ENCODE measurements around the gene MRPL20.

- TF ChIP-seq, protein P1, sequence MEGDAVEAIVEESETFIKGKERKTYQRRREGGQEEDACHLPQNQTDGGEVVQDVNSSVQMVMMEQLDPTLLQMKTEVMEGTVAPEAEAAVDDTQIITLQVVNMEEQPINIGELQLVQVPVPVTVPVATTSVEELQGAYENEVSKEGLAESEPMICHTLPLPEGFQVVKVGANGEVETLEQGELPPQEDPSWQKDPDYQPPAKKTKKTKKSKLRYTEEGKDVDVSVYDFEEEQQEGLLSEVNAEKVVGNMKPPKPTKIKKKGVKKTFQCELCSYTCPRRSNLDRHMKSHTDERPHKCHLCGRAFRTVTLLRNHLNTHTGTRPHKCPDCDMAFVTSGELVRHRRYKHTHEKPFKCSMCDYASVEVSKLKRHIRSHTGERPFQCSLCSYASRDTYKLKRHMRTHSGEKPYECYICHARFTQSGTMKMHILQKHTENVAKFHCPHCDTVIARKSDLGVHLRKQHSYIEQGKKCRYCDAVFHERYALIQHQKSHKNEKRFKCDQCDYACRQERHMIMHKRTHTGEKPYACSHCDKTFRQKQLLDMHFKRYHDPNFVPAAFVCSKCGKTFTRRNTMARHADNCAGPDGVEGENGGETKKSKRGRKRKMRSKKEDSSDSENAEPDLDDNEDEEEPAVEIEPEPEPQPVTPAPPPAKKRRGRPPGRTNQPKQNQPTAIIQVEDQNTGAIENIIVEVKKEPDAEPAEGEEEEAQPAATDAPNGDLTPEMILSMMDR (IDR thresholded peaks at IDR 0.05; ENCODE audit: low read length) = no peak
- no peak for TF ChIP-seq EZH2 (IDR thresholded peaks at IDR 0.05; ENCODE audit: borderline replicate concordance, low read length)
Measured at GRCh38 chr1:1356796-1357401, 50.2 kb downstream of the MRPL20 start.

All from OCI-LY1 (cell line).